ENCODE data around the gene CDH4.

The CDH4 gene

GRCh38 chr20:61879694-61880093, 627.6 kb downstream of the CDH4 start:
- TF ChIP-seq POLR2A (IDR thresholded peaks at IDR 0.05; ENCODE audit: low read depth, low read length), result no peak
- DNase-seq (ENCODE audit: insufficient read length, low spot score), result no peak
- no peak for FAIRE-seq

DNA sequence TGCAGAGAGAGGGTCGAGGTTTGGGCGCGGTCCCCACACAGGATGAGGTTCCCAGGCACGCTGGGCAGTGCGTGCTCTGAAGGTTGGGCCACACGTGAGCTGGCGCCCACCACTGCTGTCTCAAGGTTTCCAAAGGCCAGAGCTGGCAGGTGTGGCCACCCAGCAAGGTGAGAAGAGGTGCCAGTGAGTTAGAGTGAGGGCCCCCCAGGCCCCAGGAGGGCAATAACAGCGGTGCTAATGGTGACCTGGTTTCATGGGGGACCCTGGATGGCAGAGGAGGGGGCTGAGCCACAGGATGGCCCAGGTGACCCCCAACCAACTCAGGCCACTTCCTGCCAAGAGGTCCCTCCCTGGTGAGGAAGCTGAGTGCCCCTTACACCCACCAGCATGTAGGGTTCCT, 628.6 kb downstream of the CDH4 start:
- DNase-seq (ENCODE audit: insufficient read length, low spot score) (no peak), FAIRE-seq (no peak)
- no peak for TF ChIP-seq POLR2A (IDR thresholded peaks at IDR 0.05; ENCODE audit: low read depth, low read length)

GRCh38 chr20:61881416-61881815, 629.4 kb downstream of the CDH4 start:
- FAIRE-seq, result no peak
- no peak for TF ChIP-seq POLR2A (IDR thresholded peaks at IDR 0.05; ENCODE audit: low read depth, low read length)
- no peak for DNase-seq (ENCODE audit: insufficient read length, low spot score)

GRCh38 chr20:61881861-61882260, 629.8 kb downstream of the CDH4 start:
- FAIRE-seq, result no peak
- no peak for TF ChIP-seq POLR2A (IDR thresholded peaks at IDR 0.05; ENCODE audit: low read depth, low read length)
- no peak for DNase-seq (ENCODE audit: insufficient read length, low spot score)

GRCh38 chr20:61882716-61883615, 630.9 kb downstream of the CDH4 start:
- DNase-seq (ENCODE audit: insufficient read length, low spot score) (no peak), FAIRE-seq (no peak)
- TF ChIP-seq POLR2A (IDR thresholded peaks at IDR 0.05; ENCODE audit: low read depth, low read length), result no peak

- FAIRE-seq (no peak), DNase-seq (ENCODE audit: insufficient read length, low spot score) (no peak)
- TF ChIP-seq POLR2A (IDR thresholded peaks at IDR 0.05; ENCODE audit: low read depth, low read length), result no peak
Measured at GRCh38 chr20:61883857-61884393, 631.9 kb downstream of the CDH4 start.

- no peak for TF ChIP-seq POLR2A (IDR thresholded peaks at IDR 0.05; ENCODE audit: low read depth, low read length)
- FAIRE-seq (no peak), DNase-seq (ENCODE audit: insufficient read length, low spot score) (no peak)
Measured at GRCh38 chr20:61884571-61885389, 632.7 kb downstream of the CDH4 start.

- no peak for TF ChIP-seq POLR2A (IDR thresholded peaks at IDR 0.05; ENCODE audit: low read depth, low read length)
- DNase-seq (ENCODE audit: insufficient read length, low spot score) (no peak), FAIRE-seq (no peak)
Measured at GRCh38 chr20:61885759-61886715, 634.0 kb downstream of the CDH4 start.

GRCh38 chr20:61886721-61887595, 634.9 kb downstream of the CDH4 start:
- FAIRE-seq (no peak), DNase-seq (ENCODE audit: insufficient read length, low spot score) (peak; percentile 30)
- TF ChIP-seq POLR2A (IDR thresholded peaks at IDR 0.05; ENCODE audit: low read depth, low read length), result no peak

GRCh38 chr20:61887596-61888093, 635.6 kb downstream of the CDH4 start:
- no peak for TF ChIP-seq POLR2A (IDR thresholded peaks at IDR 0.05; ENCODE audit: low read depth, low read length)
- no peak for FAIRE-seq

GRCh38 chr20:61888101-61888865, 636.2 kb downstream of the CDH4 start:
- no peak for TF ChIP-seq POLR2A (IDR thresholded peaks at IDR 0.05; ENCODE audit: low read depth, low read length)
- DNase-seq (ENCODE audit: insufficient read length, low spot score) (no peak), FAIRE-seq (no peak)

More at GRCh38 chr20:61887596-61888093, 635.6 kb downstream of the CDH4 start:
- no peak for DNase-seq (ENCODE audit: insufficient read length, low spot score)

Measured in H54 (cell line).